Measurements from ENCODE around the gene ENHO. TPM values are rescaled to one million over a fixed set of nuclear protein-coding genes. Genes with fewer than 3 reads are reported as not detected.

ENHO gene
- total and polyA plus RNA-seq, 2 of the 8 experiments (the other 6 are each of a cell fraction or from before 2014, with no cell fraction given) = 12.2 to 49.4 TPM

GRCh38 chr9:34547960-34548611 lies 25.3 kb upstream of the ENHO start:
- H3K56ac ChIP-seq (replicated peaks; ENCODE audit: insufficient read length, low read depth, low read length) = no peak overlapping the region
- CTCF ChIA-PET (ENCODE audit: partially characterized antibody) = interaction anchor here (0.6 to 9.4 kb wide), 56 partner anchors 9 to 423 kb away, joined by 3 to 157 read pairs (median 6); partner anchors contain the start of genes CNTFR, ENHO, RPP25L and SIGMAR1
- no peak overlapping the region for H3K14ac ChIP-seq (ENCODE audit: insufficient read length)
- H3K27ac ChIP-seq (ENCODE audit: low read depth, low read length) = no peak overlapping the region
- H4K8ac ChIP-seq (ENCODE audit: extremely low read depth, insufficient read depth, low read length) = no peak overlapping the region
- no peak overlapping the region for H2BK12ac ChIP-seq (ENCODE audit: low read depth, low read length)
- H2BK5ac ChIP-seq (ENCODE audit: low read depth, low read length) = no peak overlapping the region
- H3K9me3 ChIP-seq (ENCODE audit: insufficient read depth in 2 of 2, low read depth in 1 of 2, low read length in 1 of 2) = no peaks in the 10 kb centered on the region
- H3K36me3 ChIP-seq (ENCODE audit: control insufficient read depth in 2 of 4, insufficient read depth in 4 of 4, low read length in 3 of 4) = no peaks in the 10 kb centered on the region
- no peak overlapping the region for H2AFZ ChIP-seq (ENCODE audit: low read length)
- no peak overlapping the region for H3K18ac ChIP-seq (ENCODE audit: extremely low read depth, low read length)
- H3K4me3 ChIP-seq (ENCODE audit: extremely low read depth in 1 of 4, insufficient read depth in 2 of 4, low read depth in 3 of 4, low read length in 4 of 4) = no peak overlapping the region
- no peaks in the 10 kb centered on the region for H3K79me1 ChIP-seq (ENCODE audit: low read depth, low read length)
- H3K23me2 ChIP-seq (ENCODE audit: low read depth, low read length) = no peaks in the 10 kb centered on the region
- peaks cover 1 to 5% of the 10 kb centered on the region in 2 experiments for H4K20me1 ChIP-seq (replicated peaks in 1 of 2; ENCODE audit: control insufficient read depth in 1 of 2, insufficient read depth in 2 of 2, low read length in 2 of 2)
- FAIRE-seq = peak; percentile 55
- no peak for TF ChIP-seq GTF2F1 (IDR thresholded peaks at IDR 0.05; ENCODE audit: borderline replicate concordance, low read depth, low read length)
- TF ChIP-seq, protein P1, sequence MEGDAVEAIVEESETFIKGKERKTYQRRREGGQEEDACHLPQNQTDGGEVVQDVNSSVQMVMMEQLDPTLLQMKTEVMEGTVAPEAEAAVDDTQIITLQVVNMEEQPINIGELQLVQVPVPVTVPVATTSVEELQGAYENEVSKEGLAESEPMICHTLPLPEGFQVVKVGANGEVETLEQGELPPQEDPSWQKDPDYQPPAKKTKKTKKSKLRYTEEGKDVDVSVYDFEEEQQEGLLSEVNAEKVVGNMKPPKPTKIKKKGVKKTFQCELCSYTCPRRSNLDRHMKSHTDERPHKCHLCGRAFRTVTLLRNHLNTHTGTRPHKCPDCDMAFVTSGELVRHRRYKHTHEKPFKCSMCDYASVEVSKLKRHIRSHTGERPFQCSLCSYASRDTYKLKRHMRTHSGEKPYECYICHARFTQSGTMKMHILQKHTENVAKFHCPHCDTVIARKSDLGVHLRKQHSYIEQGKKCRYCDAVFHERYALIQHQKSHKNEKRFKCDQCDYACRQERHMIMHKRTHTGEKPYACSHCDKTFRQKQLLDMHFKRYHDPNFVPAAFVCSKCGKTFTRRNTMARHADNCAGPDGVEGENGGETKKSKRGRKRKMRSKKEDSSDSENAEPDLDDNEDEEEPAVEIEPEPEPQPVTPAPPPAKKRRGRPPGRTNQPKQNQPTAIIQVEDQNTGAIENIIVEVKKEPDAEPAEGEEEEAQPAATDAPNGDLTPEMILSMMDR (IDR thresholded peaks at IDR 0.05; ENCODE audit: control extremely low read depth in 1 of 3, insufficient read depth in 1 of 3, low read depth in 1 of 3, low read length in 3 of 3) = peak; percentile 93 to 96 (median 95)
- peak; percentile 50; the same call in 1 of the 2 replicates for TF ChIP-seq GABPA (IDR thresholded peaks at IDR 0.05; ENCODE audit: borderline replicate concordance, insufficient read depth, low read length)
- TF ChIP-seq SIN3A (conservative IDR thresholded peaks at IDR 0.05 in 1 of 2, IDR thresholded peaks at IDR 0.05 in 1 of 2; ENCODE audit: low read depth in 1 of 2, low read length in 2 of 2) = peak in 1 of 2 experiments; percentile 67; a peak in 1 of 4 replicates
- TF ChIP-seq TEAD4 (IDR thresholded peaks at IDR 0.05; ENCODE audit: low read depth, low read length) = 0 out of 2 replicates have a peak, but pooled peaks have one; percentile 25
- TF ChIP-seq CHD1 (IDR thresholded peaks at IDR 0.05; ENCODE audit: low read depth, low read length) = no peak
- TF ChIP-seq RAD21 (IDR thresholded peaks at IDR 0.05 in 1 of 2, conservative IDR thresholded peaks at IDR 0.05 in 1 of 2; ENCODE audit: low read depth in 2 of 2, low read length in 2 of 2) = peak; percentile 96 to 97
- no peak overlapping the region for H3K4ac ChIP-seq (replicated peaks; ENCODE audit: insufficient read length, low read depth, low read length)
- H3K4me1 ChIP-seq (replicated peaks in 1 of 4; ENCODE audit: control insufficient read depth in 3 of 4, insufficient read depth in 4 of 4, low read length in 3 of 4) = peaks cover 0 to 2% (median 0%) of the 10 kb centered on the region in 4 experiments; a peak in 1 of 7 replicates
- peak in 1 of 2 experiments; percentile 89 for DNase-seq (ENCODE audit: low read depth in 1 of 2, low spot score in 2 of 2)
- peaks cover 0 to 10% (median 4%) of the 10 kb centered on the region in 4 experiments; a peak in 5 of 7 replicates for H3K27me3 ChIP-seq (replicated peaks in 1 of 4; ENCODE audit: control insufficient read depth in 3 of 4, extremely low read depth in 1 of 4, insufficient read depth in 3 of 4, low read length in 3 of 4)
- H2AK5ac ChIP-seq (ENCODE audit: low read depth, low read length) = no peak overlapping the region
- POLR2A ChIA-PET (ENCODE audit: partially characterized antibody) = interaction anchor here (1.0 kb wide), 1 partner anchor 43 kb away, joined by 3 read pairs; no protein-coding TSS in a partner anchor
- no peaks in the 10 kb centered on the region for H3K79me2 ChIP-seq (ENCODE audit: control insufficient read depth in 1 of 2, insufficient read depth in 2 of 2, low read length in 2 of 2)
- no peak overlapping the region for H2BK120ac ChIP-seq (replicated peaks; ENCODE audit: low read depth, low read length)
- no peak overlapping the region for H3K9ac ChIP-seq (replicated peaks in 1 of 4; ENCODE audit: extremely low read depth in 1 of 4, low read depth in 3 of 4, low read length in 3 of 4)
- H2BK15ac ChIP-seq (ENCODE audit: low read length) = no peak overlapping the region
- H3K23ac ChIP-seq (ENCODE audit: insufficient read length) = no peak overlapping the region
- no peak overlapping the region for H4K5ac ChIP-seq (ENCODE audit: insufficient read length, low read depth, low read length)
- no peak overlapping the region for H4K91ac ChIP-seq (replicated peaks; ENCODE audit: insufficient read length, low read length)
- peak overlapping the region; percentile 48; the same call in 1 of the 2 replicates for H2BK20ac ChIP-seq (ENCODE audit: low read length)
- no peak overlapping the region for H3K4me2 ChIP-seq (ENCODE audit: insufficient read depth in 1 of 2, low read depth in 2 of 2, low read length in 2 of 2)
- 24% methylated on average over 13 of the region's 13 CpGs; no CpG with 5 or more reads in 1 of the 2 experiments for WGBS, 2 experiments (ENCODE audit: extremely low coverage in 1 of 2, insufficient coverage in 1 of 2, insufficient read length in 1 of 2, insufficient replicate concordance in 2 of 2, low coverage in 1 of 2, low lambda C conversion rate in 2 of 2, missing lambda C conversion rate in 1 of 2)
